Bronchus fibroblast of lung (primary cell): ENCODE measurements around the gene KLHDC1. TPM values are rescaled to one million over a fixed set of nuclear protein-coding genes. Genes with fewer than 3 reads are reported as not detected.

Experiments used
- total RNA-seq: library from RNA; depleted of rRNA; stranded (reverse); fragments of >200 nt; gene quantifications from 2 replicates; pipeline ENCODE4 v1.2.3, GENCODE V29; 2015

Gene KLHDC1, protein sequence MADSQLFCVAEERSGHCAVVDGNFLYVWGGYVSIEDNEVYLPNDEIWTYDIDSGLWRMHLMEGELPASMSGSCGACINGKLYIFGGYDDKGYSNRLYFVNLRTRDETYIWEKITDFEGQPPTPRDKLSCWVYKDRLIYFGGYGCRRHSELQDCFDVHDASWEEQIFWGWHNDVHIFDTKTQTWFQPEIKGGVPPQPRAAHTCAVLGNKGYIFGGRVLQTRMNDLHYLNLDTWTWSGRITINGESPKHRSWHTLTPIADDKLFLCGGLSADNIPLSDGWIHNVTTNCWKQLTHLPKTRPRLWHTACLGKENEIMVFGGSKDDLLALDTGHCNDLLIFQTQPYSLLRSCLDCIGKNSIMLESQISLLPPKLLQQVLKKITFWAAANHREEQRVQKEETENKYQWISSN
- 0.30 and 1.2 TPM in 2 replicates for total RNA-seq

DNA sequence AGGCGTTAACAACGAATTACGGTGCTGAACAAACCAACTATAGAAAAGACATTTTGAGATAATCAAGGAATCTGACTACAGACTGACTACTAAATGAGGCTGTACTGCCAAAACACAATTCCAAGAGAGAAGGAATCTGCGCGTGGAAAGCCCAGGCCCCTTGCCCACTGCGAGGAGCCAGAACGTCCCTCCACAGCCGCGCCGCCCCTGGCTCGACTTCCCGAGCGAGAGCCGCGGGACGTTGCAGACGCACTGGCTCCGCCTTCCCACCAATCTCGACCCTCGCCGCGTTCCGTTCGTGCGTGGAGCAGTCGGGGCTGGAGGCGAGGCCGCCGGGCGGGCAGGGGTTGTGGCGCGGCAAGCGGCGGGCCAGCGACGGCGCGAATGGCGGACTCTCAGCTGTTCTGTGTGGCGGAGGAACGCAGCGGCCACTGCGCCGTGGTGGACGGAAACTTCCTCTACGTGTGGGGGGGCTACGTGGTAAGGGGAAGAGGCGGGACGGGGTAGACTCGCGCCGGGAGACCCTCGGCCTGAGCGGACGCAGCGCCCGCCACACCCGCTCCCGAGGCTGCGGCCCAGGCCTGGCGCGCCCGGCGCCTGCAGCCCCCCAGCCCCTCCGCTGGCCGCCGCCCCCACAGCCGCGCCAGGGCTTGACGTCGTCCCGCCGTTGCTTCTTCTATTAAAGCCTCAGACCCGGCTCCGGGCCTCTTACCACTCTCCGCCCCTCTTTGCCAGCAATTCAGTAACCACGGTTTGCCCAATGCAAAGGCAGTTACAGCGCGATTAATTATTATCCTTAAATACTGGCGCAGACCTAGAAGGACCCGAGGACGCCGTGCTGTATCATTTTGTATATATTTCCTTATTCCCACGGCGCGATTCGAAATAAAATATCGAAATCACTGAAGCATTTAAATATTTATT lies at the start of gene KLHDC1:
Gene KLHDC1, plus strand, starts transcription at position 310 of the 924 bp plus-strand sequence. Its CDS starts 75 bp downstream, at position 385.

DNA sequence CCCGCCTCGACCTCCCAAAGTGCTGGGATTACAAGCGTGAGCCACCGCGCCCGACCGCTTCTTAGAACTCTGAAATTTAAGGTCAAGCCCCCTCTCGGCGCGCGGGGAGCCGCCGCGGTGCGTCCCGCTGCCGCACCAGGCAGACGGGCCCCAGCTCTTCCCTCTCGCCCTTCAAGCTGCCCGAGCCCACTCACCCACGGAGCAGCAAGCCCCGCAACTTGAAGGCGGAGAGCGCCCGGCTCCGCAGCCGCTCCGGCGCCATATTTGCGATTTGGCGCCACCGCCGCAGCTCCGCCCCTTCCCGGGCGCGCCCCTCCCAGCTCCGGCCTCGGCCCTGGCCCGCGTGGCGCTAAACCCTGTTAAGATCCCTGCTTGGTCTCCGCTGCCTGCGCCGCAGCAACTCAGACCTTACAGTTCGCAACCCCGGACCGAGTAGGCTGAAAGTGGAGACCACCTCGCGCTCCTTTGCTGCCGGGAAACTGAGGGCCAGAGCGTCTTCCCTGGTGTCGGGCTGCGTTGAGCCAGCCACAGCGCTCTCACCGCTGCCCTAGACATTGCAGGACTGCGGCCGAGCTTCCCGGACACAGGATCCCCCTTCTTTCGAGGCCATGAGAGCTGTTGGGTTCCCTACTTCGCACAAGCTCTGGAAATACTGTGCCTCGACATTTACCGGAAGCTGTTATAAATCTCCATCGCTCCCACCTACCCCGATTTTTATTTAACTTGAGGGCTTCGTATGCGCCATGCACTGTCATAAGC lies 4.8 kb upstream of the KLHDC1 start, which contains the start of gene POLE2:
Gene POLE2, minus strand, starts transcription at position 273 of the 759 bp plus-strand sequence. Its CDS starts 11 bp downstream, at position 262.

DNA sequence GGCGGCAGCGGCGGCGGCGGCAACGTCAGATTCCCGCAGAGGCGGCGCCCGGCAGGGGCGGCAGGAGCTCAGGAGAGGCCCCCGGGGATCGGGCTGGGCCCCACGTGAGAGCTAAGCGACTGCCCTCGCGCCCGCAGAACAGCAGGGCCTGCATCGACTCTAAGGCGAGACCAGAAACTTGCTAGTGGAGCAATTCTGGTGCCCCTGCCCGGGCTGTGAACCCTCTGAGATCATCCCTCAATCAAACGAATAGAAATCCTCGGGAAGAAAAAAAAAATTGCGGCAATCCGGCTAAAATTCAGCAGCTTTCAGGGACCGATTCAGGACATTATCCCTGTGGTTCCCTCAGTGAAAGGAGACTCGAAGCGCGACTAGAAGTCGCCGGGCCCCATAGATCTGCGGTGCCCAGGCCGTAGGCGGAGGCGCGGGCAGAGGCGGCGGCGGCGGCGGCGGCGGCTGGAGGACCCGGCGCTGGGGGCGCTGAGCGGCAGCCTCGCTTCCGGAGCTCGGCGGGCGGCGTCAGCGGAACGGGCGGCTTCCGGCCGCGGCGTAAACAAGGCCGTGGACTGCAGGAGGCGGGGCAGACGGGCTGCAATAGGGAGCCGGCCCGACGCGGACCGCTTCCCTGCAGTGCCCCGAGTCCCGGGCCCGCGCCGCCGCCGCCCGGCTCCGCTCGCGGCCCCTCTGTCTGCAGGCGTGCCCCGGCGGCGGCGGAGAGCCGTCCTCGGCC lies 74.8 kb downstream of the KLHDC1 start, which contains the start of gene KLHDC2:
Gene KLHDC2, plus strand, starts transcription at position 583 of the 730 bp plus-strand sequence. CDS start 316 bp downstream, outside the sequence.

Other genes with a start within 250 kb of the KLHDC1 start
- 3,960 and 5,089 TPM in 2 replicates for gene RPS29, start 106.7 kb upstream of the KLHDC1 start, total RNA-seq
- gene LRR1, start 94.2 kb upstream of the KLHDC1 start, total RNA-seq, result 28.8 and 38.5 TPM in 2 replicates
- 206 and 211 TPM in 2 replicates for gene RPL36AL, start 72.5 kb upstream of the KLHDC1 start, total RNA-seq
- gene MGAT2, start 72.3 kb upstream of the KLHDC1 start, total RNA-seq, result 65.0 and 70.8 TPM in 2 replicates
- 8.2 and 10.1 TPM in 2 replicates for gene DNAAF2, start 57.9 kb upstream of the KLHDC1 start, total RNA-seq
- gene POLE2, start 4.9 kb upstream of the KLHDC1 start, total RNA-seq, result 24.4 and 25.4 TPM in 2 replicates
- 40.6 and 48.3 TPM in 2 replicates for gene KLHDC2, start 75.0 kb downstream of the KLHDC1 start, total RNA-seq
- 12.2 and 19.7 TPM in 2 replicates for gene NEMF, start 159.7 kb downstream of the KLHDC1 start, total RNA-seq
- gene ARF6, start 200.0 kb downstream of the KLHDC1 start, total RNA-seq, result 63.7 and 65.1 TPM in 2 replicates